GM18508 (cell line): Measurements from ENCODE around the gene ZNF628.

Experiments
- ATAC-seq: cut with Tn5 transposase; IDR thresholded peaks from one replicate; pipeline ENCODE4 v1.9.1; 2021; ENCODE audit warnings: moderate number of reproducible peaks; ENCODE audit not compliant: insufficient read depth, unreplicated experiment

The ZNF628 gene

DNA sequence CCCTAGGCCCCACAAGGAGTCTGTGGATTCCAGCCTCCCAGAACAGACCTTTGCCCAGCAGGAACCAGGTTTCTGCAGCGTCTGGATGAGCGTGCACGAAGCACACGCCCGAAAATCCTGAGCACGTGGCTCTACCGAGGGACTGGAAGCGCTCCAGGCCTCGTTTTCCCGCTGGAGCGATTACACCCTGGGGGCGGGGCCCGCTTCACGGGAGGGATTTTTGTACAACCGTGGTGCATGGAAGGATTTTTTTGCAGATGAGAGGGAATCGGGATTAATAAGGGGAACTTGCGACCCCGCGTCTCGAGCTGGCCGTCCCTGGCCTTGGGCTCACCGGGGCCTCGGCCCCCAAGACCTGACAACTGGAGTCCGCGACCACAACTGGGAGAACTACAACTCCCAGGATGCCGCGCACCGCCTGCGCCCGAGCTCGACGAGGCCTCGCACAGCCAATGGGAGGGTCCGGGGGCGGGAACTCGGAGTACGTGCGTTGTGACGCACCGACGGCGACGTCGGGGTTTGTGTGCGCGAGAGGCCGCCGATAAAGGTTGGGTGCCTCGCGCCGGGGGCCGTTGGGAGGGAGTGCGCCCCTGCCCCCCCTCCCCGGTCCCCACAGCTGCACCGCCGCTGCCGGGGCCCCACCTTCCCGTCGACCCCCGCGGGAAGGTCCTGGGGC, at the start of gene ZNF628:
Gene ZNF628 (plus strand): TSS at position 518 of the 676 bp plus-strand sequence. CDS start 3,294 bp downstream, outside the sequence.
- ATAC-seq: peak; percentile 54

DNA sequence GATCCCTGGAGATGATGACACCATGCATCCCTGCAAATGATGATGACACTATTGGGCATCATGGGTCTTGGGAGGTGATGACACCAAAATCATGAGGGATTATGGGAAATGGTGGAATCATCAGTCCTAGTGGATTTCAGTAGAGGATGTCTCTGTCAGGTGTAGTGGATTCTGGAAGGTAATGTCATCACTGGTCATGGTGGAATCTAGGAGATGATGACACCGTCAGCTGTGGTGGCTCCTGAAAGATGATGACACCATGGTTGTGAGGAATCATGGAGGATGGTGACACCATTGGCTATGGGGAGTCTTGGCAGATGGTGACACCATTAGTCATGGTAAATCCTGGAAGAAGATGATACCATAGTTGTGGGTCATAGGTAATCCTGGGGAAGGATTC, 45.2 kb upstream of the ZNF628 start:
- no peak for ATAC-seq

DNA sequence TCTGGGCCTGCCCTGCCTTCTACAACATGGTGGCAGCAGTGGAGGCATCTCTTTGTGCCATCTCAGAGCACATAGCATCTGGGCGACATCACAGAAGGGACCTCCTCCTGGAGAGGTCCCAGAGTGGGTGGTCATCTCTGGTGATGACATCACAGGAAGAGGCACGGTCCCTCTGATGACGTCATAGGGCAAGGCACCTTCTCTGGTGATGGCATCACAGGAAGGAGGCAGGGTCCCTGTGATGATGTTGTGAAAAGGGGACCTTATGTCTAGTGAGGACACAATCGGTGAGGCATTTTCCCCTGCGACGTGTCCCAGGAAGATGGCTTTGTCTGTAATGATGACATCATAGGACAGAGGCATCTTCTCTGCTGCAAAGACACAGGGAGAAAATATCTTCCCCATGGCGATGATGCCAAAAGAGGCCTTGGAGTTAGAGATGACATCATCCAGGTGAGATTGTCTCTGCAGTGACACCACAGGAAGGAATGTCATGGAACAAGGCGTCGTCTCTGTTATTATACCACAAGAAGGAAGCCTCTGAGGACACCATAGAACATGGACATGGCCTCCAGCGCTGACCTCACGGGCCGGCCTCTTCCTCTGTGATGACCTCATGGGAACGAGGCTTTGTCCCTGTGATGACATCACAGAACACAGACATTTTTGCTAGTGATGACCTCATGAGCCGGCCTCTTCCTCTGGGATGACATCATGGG, 44.0 kb upstream of the ZNF628 start:
- no peak for ATAC-seq

DNA sequence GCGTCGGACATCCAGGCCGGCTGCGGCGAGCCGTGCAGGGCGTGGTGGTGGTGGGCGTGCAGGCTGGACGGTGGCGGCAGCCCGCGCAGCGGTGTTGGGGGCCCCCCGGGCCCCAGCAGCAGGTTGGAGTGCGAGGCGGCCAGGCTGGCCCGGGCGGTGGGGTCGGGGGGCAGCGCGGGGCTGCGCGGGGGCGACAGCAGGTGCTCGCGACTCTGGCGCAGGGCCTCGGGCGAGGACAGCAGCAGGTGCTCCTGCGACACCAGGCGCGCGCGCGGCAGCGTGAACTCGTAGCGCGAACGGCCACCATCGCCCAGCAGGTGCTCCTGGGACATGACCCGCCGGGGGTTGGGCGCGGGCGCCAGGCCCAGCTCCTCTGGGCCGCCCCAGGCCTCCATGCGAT, 43.1 kb upstream of the ZNF628 start:
- ATAC-seq: no peak

DNA sequence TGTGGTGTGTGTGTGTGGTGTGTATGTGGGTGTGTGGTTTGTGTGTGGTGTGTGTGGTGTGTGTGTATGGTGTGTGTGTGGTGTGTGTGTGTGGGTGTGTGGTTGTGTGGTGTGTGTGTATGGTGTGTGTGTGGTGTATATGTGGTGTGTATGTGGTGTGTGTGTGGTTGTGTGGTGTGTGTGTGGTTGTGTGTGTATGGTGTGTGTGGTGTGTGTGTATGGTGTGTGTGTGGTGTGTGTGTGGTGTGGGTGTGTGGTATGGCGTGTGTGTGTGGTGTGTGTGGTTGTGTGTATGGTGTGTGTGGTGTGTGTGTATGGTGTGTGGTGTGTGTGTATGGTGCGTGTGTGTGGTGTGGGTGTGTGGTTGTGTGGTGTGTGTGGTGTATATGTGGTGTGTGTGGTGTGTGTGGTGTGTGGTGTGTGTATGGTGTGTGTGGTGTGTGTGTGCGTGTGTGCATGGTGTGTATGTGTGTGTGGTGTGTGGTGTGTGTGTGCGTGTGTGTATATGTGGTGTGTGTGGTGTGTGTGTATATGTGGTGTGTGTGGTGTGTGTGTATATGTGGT, 42.0 kb upstream of the ZNF628 start:
- no peak for ATAC-seq

DNA sequence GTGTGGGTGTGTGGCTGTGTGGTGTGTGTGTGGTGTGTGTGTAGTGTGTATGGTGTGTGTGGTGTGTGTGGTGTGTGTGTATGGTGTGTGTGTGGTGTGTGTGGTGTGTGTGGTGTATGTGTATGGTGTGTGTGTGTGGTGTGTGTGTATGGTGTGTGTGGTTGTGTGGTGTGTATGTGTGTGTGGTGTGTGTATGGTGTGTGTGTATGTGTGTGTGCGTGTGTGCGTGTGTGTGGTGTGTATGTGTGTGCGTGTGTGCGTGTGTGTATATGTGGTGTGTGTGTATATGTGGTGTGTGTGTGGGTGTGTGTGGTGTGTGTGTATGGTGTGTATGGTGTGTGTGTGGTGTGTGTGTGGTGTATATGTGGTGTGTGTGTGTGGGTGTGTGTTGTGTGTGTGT, 41.4 kb upstream of the ZNF628 start:
- ATAC-seq: no peak

DNA sequence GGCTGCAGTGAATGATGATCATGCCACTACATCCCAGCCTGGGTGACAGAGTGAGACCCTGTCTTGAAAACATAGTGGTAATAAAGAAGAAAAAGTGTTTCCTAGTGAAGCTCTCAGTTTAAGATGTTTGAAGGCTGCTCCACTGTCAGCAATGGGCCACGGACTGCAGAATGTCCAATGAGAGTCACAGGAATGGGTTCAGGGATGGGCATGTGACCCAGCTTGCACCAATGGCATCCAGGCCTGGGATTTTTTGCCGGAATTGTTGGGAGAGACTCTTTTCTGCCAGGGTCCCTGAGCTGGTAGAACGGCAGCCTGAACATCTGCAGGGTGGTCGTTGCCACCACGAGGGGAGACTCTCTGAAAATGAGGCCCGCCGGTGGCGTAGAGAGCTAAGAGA, 39.6 kb upstream of the ZNF628 start:
- no peak for ATAC-seq

DNA sequence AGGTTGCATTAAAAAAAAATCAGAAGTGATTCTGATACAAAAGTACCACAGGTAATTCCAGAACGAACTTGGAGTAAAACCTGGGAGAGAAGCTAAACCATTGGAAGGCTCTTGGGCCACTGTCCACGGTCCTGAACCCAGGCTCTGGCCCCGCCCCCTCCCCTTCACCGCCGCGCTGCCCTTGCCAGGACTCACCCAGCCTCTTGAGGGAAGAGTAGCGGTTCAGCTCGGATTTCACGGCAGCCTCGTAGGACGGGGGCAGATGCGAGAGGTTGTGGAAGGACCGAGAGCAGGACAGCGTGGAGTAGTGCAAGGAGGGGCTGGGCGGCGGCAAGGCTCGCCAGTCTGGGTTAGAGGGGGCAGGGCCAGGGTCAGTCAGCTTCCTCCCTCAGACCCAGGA, 39.0 kb upstream of the ZNF628 start:
- ATAC-seq: no peak

DNA sequence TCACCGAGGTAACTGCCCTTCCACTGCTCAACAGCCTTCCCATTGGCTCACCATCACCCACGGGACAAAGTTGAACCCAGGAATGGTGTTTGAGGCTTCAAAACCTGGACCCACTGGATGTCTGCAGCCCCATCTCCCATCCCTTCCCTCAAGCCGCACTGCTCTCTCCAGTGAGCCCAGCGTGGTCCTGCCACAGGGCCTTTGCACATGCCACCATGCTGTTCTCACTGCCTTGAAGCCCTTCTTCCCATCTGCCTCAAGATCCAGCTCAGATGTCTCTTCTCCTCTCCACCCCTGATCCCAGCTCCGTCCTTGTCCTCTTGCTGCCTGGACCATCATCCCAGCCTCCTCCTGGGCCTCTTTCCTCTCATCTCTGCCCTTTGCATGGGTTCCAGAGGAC, 37.4 kb upstream of the ZNF628 start:
- ATAC-seq: no peak

DNA sequence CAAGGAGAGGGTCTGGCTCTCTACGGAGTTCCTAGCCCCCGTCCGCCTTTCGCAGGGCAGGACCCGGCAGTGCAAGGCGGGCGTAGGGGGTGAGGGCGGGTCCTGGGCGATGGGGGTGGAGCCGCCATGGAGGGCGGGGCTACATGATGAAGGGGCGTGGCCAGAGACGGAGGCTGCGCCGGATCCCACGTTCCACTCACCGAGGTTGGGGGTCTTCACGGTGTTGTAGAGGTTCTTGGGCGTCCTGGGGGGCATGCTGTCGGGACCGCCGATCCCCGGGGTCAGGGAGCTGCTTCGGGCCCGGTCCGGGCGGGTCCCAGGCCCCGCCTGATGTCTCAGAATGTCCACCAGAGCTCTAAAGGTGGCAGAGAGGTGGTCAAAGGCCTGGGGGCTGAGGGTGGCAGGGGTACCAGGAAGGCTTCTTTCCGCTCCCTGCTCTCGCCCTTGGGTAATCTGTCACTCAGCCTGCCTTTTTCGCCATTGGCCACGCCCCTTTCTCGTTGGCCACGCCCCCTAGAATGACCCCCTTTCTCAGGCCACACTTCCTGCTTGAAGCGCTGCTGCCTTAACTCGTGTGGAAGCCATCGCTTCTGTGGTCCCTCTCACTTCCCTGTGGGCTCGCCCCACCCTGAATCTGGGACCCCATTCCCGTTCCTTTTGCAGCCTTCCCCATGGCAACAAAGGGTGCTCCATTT, 35.9 kb upstream of the ZNF628 start:
- ATAC-seq: no peak

DNA sequence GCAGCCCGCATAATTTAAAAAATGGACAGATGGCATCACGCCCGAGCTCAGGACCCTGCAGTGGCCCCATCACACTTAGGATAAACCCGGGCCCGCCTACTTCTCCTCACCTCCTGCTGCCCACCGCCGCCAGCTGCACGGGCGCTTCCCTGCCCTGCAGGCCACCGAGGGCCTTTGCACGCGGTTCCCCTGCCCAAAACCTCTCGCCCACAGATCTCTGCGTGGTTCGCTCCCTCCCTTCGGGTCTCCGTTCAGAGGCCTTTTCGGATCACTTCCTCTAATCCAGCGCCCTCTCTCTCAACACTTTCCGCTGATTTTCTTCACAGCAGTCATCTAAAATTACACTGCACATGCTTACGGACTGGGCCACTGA, 35.1 kb upstream of the ZNF628 start:
- ATAC-seq: no peak

DNA sequence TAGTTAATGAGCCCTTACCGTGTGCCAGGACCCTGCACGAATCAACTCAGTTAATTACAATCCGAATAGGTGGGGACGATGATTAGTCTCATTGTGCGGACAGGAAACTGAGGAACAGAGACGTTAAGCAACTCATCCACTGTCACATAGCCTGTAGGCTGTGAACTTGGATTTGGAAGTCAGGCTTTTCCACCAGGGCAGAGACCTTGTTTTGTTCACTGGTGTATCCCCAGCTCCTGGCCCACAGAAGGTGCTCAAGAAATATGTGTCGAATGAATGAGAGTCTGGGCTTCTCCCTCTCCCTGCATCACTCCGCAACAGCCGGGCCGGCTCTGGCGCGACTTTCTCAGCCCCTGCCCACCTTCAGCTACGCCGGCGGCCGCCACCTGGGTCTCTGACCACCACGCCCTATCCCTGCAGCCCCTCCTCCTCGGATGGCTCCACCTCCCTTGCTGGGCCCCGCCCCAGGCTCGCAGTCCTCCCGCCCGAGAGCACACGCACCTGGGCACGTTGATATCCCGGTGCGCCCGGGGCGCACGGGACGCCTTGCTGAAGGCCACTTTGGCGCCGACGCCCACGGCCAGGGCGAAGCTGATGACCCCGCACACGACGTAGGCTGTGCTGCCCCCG, 34.6 kb upstream of the ZNF628 start:
- ATAC-seq: no peak

DNA sequence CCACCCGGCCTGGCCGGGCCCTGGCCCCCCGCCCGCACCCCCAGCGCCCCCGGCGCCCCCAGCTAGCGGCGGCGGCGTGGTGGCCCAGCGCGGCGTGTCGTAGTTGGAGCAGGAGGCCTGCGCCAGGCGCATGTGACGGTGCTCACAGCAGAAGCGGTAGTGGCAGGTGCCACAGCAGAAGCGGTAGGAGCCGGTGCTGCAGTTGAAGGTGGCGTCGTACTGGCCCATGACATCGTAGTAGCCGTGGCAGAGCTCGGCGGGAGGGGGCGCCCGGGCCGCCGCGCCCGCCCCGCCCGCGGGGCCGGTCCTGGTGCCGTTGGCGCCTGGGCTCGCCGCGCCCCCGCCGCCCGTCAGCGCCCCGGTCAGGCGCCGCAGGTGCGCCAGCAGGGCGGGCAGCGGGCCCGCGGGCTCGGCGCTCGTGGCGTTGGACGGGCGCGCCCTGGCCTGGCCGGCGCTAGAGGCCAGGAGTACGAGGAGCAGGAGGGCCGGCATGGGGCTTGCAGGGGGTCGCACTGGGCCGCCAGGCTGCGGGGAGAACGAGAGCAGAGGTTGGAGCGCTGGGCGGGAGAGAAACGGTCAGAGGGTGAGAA, 34.0 kb upstream of the ZNF628 start:
- ATAC-seq: no peak

DNA sequence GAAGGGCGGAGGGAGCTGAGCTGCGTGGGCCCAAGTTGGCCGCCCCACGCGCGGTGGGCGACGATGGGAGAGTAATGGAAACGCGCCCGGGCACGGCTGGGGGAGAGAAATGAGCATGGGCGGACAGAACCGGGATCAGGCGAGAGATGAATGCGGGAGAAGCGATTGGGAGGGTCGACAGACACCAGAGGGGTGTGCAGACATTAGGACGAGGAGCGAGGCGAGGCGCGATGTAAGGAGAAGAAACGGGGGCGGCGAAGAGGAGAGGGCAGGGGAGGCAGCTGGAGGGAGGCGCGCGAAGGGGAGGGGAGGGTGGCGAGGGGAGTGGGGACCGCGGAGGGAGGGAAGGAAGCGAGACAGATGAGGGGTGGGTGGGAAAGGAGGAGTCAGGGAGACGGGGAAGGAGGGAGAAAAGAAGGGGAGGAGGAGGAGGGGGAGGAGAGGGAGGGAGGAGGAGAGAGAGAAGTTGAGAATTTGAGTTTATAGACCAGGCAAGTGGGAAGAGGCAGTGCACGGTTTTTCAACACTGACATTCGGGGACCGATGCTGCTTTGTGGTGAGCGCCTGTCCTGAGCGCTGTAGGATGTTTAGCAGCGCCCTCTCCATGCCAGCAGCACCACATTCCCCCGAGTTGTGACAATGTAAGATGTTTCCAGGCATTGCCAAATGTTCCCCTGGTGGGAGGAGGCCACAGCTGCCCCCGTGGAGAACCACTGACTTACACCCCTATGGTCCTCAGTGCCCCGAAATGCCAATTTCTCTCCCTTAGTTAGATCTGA, 33.2 kb upstream of the ZNF628 start, which contains the start of gene SHISA7:
Gene SHISA7 (minus strand): TSS at position 256 of the 779 bp plus-strand sequence. CDS start 437 bp downstream, outside the sequence.
- no peak for ATAC-seq

DNA sequence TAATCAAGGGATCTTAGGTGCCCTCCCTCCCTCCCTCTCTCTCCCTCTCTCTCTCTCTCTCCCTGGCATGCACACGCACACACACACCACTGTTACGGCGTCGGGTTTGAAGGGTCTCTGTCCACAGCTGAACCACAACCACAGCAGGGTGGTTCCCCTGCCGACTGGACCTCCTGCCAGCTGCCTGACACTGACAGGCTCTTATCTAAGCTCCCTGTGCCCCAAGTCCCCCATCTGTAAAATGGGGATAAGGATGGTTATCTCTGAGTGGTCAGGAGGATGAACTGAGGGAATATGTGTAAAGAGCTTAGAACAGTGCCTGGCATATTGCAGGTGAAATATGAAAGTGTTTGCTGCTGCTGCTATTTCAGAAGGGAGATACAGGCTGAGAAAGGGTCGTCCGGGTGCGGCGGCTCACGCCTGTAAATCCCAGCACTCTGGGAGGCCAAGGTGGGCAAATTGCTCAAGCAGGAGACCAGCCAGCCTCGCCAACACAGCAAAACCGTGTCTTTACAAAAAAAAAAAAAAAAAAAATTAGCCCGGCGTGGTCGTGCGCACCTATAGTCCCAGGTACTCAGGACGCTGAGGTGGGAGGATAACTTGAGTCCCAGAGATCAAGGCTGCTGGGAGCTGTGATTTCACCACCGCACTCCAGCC, 32.5 kb upstream of the ZNF628 start:
- no peak for ATAC-seq

DNA sequence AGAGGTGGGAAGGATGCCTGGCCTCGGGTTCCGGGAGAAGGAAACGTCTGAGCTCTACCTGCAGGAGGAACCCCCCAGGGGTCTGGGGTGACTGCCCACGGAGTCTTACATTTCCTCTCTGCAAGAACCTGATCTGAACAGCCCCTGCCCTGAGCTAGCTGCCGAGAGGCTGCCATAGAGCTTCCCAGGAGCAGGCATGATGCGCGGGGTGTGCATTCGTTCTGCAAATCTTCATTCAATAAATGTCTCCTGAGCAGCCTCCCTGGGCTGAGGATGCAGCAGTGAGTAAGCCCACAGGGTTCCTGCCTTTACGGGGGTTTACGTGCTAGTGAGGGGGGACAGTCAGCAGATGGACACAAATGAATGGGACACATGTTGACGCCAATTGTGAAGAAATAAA, 31.8 kb upstream of the ZNF628 start:
- no peak for ATAC-seq

DNA sequence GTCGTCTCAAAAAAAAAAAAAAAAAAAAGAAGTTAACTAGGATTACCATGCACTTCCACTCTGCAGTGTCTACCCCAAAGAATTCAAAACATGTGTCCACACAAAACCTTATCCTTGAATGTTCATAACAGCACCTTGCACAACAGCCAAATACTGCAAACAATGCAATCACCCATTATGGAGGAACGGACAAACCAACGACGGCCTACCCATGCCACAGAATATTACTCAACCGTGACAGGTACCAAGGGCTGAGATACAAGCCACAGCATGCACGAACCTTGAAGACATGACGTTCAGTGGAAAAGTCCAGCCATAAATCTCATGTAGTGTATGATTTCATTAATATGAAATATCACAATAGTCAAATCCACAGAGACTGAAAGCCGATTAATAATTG, 30.4 kb upstream of the ZNF628 start:
- ATAC-seq: no peak

DNA sequence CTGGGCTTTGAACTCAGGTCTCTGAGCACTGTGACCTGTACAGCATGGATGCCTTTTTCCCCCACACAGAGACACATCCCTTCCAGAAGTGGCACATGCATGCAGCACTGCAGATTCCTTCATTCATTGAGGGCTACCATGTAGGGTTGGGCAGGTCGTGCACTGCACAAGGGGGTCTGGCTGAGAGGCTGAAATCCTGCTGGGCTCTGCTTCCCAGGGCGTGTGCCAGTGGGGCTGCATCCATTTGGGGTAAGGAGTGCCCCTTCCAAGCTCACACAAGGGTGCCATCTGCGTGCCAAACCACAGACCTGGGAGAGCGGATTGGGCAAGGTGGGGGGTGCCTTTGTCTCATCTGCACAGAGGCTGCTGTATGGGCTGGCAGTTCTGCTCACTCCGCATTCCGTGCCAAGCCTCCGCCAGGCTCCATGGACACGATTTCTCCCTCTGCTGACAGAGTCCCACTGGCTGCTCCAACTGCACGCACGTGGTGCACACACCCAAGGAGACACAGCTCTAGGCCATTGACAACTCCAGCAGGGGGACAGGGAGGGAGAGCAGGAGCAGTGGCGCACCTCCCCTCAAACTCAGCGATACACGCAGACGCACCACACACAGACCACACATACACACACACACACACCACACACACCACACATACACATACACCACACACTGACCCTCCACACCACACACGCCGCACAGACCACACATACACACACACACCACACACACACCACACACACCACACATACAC, 28.8 kb upstream of the ZNF628 start:
- no peak for ATAC-seq
